Cardiac fibroblast (primary cell): ENCODE results near the gene PLCH2.
A peak's percentile ranks its signal among the peaks of the same experiment; 100 is the strongest.
"Not testable (repeated sequence)": the region's sequence is repeated elsewhere in the genome, so short reads cannot be mapped to it uniquely, and the experiment has no call there.

Experiments
- DNase-seq, 2 donors: peaks; one replicate each; pipeline versions ENCODE4 v3.0.0 to v3.0.0-alpha.2; 2010; ENCODE audit warnings: low read depth in 2 of 2
- H3K4me3 ChIP-seq, 2 donors: replicated peaks in 1 of 2; 1 replicate in 1 of 2; 2 replicates in 1 of 2; pipeline ENCODE4 v1.5.1; 2011; ENCODE audit warnings: low read depth in 2 of 2, low read length in 2 of 2, mild to moderate bottlenecking in 2 of 2, moderate library complexity in 1 of 2
- TF ChIP-seq, protein P1 (sequence below): IDR thresholded peaks from one replicate; pipeline ENCODE4 v1.5.1; 2011; ENCODE audit warnings: low read depth, mild to moderate bottlenecking, low read length, inconsistent platforms

PLCH2 gene

DNA sequence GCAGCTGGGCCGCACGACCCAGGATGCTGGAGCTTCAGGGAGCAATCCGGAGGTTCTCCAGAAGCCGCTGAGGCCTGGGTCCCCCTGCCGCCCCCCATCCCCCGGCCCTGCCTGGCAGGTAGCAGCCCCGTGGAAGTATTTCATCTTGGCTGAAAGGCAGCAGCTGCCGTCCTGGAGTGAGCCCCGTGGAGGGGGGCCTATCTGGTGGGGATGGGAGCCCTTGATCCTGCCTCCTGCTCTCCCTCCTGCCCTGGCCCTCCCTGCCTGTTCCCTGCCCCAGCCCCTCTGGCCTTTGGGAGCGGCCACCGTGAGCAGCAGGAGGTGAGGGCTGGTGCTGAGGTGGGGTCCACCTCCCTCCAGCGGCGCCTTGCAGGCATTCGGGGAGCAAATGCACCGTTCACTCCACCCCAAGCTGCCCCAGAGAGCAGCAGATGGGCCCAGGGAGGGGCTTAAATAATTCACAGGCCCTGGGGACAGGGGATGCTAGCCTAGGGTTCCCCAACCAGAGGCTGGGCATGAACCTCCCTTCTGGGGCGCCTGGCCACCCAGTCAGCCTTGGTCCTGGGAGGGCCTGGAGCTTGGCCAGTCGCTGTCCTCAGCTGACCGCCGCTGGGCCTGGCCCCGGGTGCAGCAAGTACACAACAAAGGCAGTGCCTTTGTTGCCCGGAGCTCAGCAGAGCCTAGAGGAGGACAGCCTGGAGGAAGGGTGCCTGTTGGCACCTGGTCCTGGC is 23.7 kb upstream of the PLCH2 start:
- DNase-seq: peak in 1 of 2 donors; percentile 42
- TF ChIP-seq, protein P1, sequence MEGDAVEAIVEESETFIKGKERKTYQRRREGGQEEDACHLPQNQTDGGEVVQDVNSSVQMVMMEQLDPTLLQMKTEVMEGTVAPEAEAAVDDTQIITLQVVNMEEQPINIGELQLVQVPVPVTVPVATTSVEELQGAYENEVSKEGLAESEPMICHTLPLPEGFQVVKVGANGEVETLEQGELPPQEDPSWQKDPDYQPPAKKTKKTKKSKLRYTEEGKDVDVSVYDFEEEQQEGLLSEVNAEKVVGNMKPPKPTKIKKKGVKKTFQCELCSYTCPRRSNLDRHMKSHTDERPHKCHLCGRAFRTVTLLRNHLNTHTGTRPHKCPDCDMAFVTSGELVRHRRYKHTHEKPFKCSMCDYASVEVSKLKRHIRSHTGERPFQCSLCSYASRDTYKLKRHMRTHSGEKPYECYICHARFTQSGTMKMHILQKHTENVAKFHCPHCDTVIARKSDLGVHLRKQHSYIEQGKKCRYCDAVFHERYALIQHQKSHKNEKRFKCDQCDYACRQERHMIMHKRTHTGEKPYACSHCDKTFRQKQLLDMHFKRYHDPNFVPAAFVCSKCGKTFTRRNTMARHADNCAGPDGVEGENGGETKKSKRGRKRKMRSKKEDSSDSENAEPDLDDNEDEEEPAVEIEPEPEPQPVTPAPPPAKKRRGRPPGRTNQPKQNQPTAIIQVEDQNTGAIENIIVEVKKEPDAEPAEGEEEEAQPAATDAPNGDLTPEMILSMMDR: no peak
- H3K4me3 ChIP-seq: no peak overlapping the region

DNA sequence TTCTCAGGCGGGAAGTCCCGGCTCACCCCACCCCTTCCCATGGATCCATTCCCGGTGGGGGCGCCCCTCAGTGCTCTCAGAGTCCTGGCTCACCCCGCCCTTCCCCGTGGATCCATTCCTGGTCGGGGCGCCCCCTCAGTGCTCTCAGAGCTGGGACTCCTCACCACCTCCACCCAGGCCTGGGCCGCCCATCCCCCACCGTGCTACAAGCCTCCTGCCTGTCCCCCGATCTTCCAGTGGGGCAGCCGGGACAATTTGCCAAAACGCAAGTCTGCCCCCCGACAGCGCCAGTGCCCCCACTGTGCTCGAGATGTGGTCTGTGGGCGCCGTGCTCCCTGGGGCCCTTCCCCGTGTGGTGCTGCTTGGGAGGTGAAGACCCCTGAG is 23.2 kb upstream of the PLCH2 start:
- no peak for DNase-seq
- no peak overlapping the region for H3K4me3 ChIP-seq
- TF ChIP-seq, protein P1: no peak

DNA sequence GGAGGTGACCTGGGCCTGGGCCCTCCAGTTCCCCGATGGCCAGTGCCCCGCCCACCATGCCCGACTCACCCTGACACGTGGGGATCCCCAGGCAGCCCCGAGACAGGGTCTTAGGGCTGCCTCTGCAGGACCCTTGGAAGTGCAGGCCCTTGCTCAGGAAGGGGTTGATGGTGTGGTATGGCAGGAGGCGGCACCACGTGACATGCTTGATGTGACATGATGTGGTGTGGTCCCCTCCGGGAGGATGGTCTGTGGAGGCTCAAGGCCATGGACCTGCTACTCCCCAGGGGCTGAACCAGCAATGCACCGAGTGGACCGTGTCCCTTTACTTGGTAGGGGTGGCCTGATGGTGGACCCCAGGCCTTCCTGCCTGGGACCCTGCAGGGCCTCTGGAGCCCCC is 21.9 kb upstream of the PLCH2 start:
- DNase-seq: no peak
- H3K4me3 ChIP-seq: no peak overlapping the region
- TF ChIP-seq, protein P1: no peak

DNA sequence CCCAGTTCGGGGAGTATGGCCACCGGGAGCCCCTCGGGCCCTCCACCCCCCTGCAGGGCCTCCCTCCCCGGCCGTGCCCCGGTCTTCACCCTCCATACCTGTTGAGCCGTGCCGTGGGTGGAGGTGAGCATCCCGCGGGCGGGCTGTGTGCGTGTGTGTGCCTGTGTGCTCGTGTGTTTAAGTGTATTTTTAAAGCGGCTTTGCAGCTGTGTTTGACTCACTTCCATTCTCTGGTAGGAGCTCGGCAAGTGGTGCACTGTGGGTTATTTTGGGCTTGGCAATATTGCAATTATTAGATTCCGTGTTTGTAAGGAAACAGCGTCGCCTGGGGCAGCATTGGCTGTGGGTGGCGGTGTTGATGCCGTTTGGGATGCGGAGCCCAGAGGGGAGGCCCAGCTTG is 20.3 kb upstream of the PLCH2 start:
- TF ChIP-seq, protein P1: no peak
- H3K4me3 ChIP-seq: no peak overlapping the region
- DNase-seq: peak in 1 of 2 donors; percentile 27

DNA sequence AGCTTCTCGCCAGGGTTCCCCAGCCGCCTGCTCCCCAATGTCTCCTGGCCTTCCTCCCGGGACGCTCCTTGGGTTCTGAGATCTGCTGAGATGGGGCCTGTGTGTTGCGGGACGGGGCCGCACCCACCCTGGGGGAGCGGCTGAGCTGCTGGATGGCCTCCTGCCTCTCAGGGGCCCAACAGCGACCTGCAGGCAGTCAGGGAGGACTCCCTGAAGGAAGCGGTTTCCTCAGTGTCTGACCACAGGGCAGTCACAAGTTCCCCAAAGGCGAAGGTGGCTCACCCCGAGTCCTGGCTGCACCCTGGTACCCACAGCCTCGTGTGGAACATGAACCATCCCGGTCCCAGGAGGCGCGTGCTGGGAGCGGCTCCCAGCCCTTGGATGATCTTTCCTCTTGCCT is 18.6 kb upstream of the PLCH2 start:
- no peak overlapping the region for H3K4me3 ChIP-seq
- TF ChIP-seq, protein P1: no peak
- DNase-seq: no peak

DNA sequence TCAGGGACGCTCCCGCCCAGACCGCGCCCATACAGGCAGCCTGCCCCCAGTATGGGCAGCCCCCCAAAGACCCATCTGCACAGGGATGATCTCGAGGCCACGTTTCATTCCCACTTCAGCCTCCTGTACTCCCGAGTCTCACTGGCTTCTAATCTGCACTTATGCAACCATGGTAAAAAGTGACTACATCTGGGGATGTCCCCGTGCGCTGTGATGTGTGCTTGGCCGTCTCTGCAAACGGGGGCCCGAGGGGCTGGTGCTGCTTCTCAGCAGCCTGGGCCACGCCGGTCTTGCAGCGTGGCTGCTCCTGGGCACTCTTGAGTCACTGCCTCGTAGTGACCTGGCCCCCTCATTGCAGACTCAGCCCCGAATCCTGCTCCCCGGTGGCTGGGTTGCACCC is 17.4 kb upstream of the PLCH2 start:
- TF ChIP-seq, protein P1: no peak
- DNase-seq: peak in 1 of 2 donors; percentile 19
- H3K4me3 ChIP-seq: no peak overlapping the region

DNA sequence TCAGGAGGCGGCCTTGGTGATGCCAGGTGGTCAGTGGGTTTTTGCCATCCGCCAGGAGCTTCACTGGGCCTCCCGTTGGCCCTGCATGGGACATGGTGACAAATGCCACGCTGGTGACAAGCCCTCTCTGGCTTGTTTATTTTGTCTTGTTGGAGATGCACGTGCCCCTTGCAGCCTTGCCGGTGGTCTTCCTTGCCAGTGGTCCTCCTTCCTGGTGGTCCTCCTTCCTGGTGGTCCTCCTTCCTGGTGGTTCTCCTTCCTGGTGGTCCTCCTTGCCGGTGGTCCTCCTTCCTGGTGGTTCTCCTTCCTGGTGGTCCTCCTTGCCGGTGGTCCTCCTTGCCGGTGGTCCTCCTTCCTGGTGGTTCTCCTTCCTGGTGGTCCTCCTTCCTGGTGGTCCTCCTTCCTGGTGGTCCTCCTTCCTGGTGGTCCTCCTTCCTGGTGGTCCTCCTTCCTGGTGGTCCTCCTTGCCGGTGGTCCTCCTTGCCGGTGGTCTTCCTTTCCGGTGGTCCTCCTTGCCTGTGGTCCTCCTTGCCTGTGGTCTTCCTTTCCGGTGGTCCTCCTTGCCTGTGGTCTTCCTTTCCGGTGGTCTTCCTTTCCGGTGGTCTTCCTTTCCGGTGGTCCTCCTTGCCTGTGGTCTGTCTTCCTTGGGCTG is 16.9 kb upstream of the PLCH2 start:
- DNase-seq, H3K4me3 ChIP-seq: not testable (repeated sequence)
